ENCODE measurements around the gene DELE1. TPM values are rescaled to one million over a fixed set of nuclear protein-coding genes. Genes with fewer than 3 reads are reported as not detected.

The DELE1 gene
- total and polyA plus RNA-seq, 11 donors, result 56.8 to 174 (median 95.0) TPM

DNA sequence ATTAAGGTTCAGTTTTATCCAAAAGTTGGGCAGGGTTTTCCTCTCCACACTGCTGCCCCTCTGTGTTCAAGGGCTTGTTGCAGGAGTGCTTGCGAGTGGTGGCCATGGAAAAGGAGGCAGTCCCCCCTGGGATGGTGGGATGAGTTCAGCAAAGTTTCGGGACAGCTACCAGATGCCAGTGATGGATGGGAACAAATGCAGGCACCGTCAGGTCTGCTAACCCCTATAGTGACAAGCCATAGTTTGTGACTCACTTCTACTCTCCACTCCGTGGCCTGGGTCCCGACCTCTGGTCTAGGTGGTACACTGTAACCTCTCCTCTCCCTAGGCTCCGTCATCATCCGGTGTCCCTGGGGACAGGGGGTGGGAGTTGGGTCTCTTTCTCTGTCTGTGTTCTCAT, 41.4 kb downstream of the DELE1 start:
- Histone ChIP-seq H3K27me3 (no peaks in the 10 kb centered on the region), H3K4me1 (peaks cover 1 to 27% (median 19%) of the 10 kb centered on the region in 12 donors), H3K27ac (no peak overlapping the region), H3K36me3 (no peaks in the 10 kb centered on the region), H3K4me3 (no peak overlapping the region), H3K9me3 (no peaks in the 10 kb centered on the region)
- TF ChIP-seq CTCF (IDR thresholded peaks at IDR 0.05), result no peak
- no peak for TF ChIP-seq POLR2A (IDR thresholded peaks at IDR 0.05)
- ATAC-seq (no peak), DNase-seq (no peak)
- 76 to 88% (median 82%) methylated on average over 5 to 7 of the region's 7 CpGs for WGBS, 4 donors
- intact Hi-C loops (cut with DNase I), result no loop called here

GRCh38 chr5:141966275-141966962, 42.7 kb downstream of the DELE1 start:
- Histone ChIP-seq H3K9me3 (no peaks in the 10 kb centered on the region), H3K27me3 (no peaks in the 10 kb centered on the region), H3K4me1 (peaks cover 3 to 26% (median 21%) of the 10 kb centered on the region in 12 donors), H3K36me3 (peaks cover 0 to 10% (median 3%) of the 10 kb centered on the region in 9 donors), H3K4me3 (no peak overlapping the region), H3K27ac (no peak overlapping the region)
- no peak for DNase-seq
- ATAC-seq, result no peak
- TF ChIP-seq POLR2A (IDR thresholded peaks at IDR 0.05) (no peak), CTCF (IDR thresholded peaks at IDR 0.05) (no peak)
- intact Hi-C loops (cut with DNase I), result no loop called here
- 85 to 90% (median 87%) methylated on average over 4 of the region's 4 CpGs for WGBS, 4 donors

- H3K27me3 ChIP-seq, result no peaks in the 10 kb centered on the region
- DNase-seq (no peak), ATAC-seq (no peak)
- no peaks in the 10 kb centered on the region for H3K9me3 ChIP-seq
- no peak overlapping the region for H3K4me3 ChIP-seq
- intact Hi-C loops (cut with DNase I), result no loop called here
- TF ChIP-seq CTCF (IDR thresholded peaks at IDR 0.05) (no peak), POLR2A (IDR thresholded peaks at IDR 0.05) (no peak)
- H3K4me1 ChIP-seq, result peaks cover 3 to 30% (median 24%) of the 10 kb centered on the region in 12 donors
- H3K36me3 ChIP-seq, result peaks cover 0 to 14% (median 4%) of the 10 kb centered on the region in 9 donors
- 96 to 97% (median 96%) methylated on average over 2 of the region's 2 CpGs for WGBS, 4 donors
- no peak overlapping the region for H3K27ac ChIP-seq
Observed at GRCh38 chr5:141966963-141967333, 43.3 kb downstream of the DELE1 start.

- DNase-seq, result peak; percentile 94 to 98 (median 97)
- Histone ChIP-seq H3K27ac (peak within 1 kb of the TSS; percentile 90 to 99 (median 96)), H3K4me1 (peaks cover 3 to 35% (median 25%) of the 10 kb centered on the region in 12 donors), H3K36me3 (peaks cover 0 to 35% (median 24%) of the 10 kb centered on the region in 9 donors), H3K4me3 (peak within 1 kb of the TSS; percentile 38 to 97 (median 74)), H3K27me3 (no peaks in the 10 kb centered on the region), H3K9me3 (no peaks in the 10 kb centered on the region)
- intact Hi-C loops (cut with DNase I), result no loop called here
- 0 to 1% (median 0%) methylated on average over 32 to 63 of the region's 63 CpGs for WGBS, 4 donors
- peak; percentile 97 to 99 (median 99) for ATAC-seq
- TF ChIP-seq POLR2A (IDR thresholded peaks at IDR 0.05), result peak; percentile 51 to 94
- peak; percentile 91 to 100 (median 99) for TF ChIP-seq CTCF (IDR thresholded peaks at IDR 0.05)
Observed at GRCh38 chr5:141968914-141969608, 45.4 kb downstream of the DELE1 start, which contains the start of gene RNF14. RNF14 (plus strand) TSS chr5:141969105; CDS start chr5:141973589, 4,484 bp downstream.

Data from heart left ventricle (tissue), 16 donors.